Renal pelvis (tissue), 4 donors: Measurements from ENCODE around the gene SERGEF. TPM values are rescaled to one million over a fixed set of nuclear protein-coding genes. Genes with fewer than 3 reads are reported as not detected.

Experiments
- DNase-seq: peaks from one replicate; pipeline ENCODE4 v3.0.0-alpha.2; 2013
- polyA plus RNA-seq, 3 donors: library from polyadenylated mRNA; unstranded; fragments of 120-200 nt; gene quantifications; one replicate each; pipeline ENCODE4 v1.2.1, GENCODE V29; 2013; ENCODE audit not compliant: insufficient read length in 3 of 3

The SERGEF gene
- polyA plus RNA-seq, 3 donors, result 18.5 to 21.8 (median 20.5) TPM

GRCh38 chr11:17816232-17816931, 196.5 kb downstream of the SERGEF start:
- no peak for DNase-seq

GRCh38 chr11:17814546-17814945, 198.3 kb downstream of the SERGEF start:
- DNase-seq, result no peak

GRCh38 chr11:17813391-17814059, 199.3 kb downstream of the SERGEF start:
- DNase-seq, result peak; percentile 57

GRCh38 chr11:17812865-17813187, 200.0 kb downstream of the SERGEF start:
- no peak for DNase-seq

GRCh38 chr11:17812091-17812864, 200.6 kb downstream of the SERGEF start:
- no peak for DNase-seq

- no peak for DNase-seq
These were observed 201.5 kb downstream of the SERGEF start for GRCh38 chr11:17811352-17811751.

- DNase-seq, result no peak
These were observed 202.1 kb downstream of the SERGEF start for GRCh38 chr11:17810746-17811145.

GRCh38 chr11:17810041-17810440, 202.8 kb downstream of the SERGEF start:
- DNase-seq, result no peak

GRCh38 chr11:17807034-17807433, 205.8 kb downstream of the SERGEF start:
- DNase-seq, result no peak

GRCh38 chr11:17805873-17806272, 207.0 kb downstream of the SERGEF start:
- DNase-seq, result no peak

- no peak for DNase-seq
These were observed 207.8 kb downstream of the SERGEF start for GRCh38 chr11:17805043-17805442.

GRCh38 chr11:17803754-17804334, 209.0 kb downstream of the SERGEF start:
- DNase-seq, result no peak

GRCh38 chr11:17802491-17802890, 210.4 kb downstream of the SERGEF start:
- DNase-seq, result no peak

GRCh38 chr11:17801166-17801565, 211.7 kb downstream of the SERGEF start:
- DNase-seq, result no peak

GRCh38 chr11:17799147-17799546, 213.7 kb downstream of the SERGEF start:
- DNase-seq, result no peak

- DNase-seq, result no peak
These were observed 214.1 kb downstream of the SERGEF start for GRCh38 chr11:17798716-17799115.

GRCh38 chr11:17798253-17798652, 214.6 kb downstream of the SERGEF start:
- no peak for DNase-seq

- DNase-seq, result no peak
These were observed 216.7 kb downstream of the SERGEF start for GRCh38 chr11:17796154-17796553.

GRCh38 chr11:17794981-17795380, 217.9 kb downstream of the SERGEF start:
- no peak for DNase-seq

GRCh38 chr11:17793642-17794170, 219.1 kb downstream of the SERGEF start:
- no peak for DNase-seq

GRCh38 chr11:17792161-17792560, 220.7 kb downstream of the SERGEF start:
- no peak for DNase-seq

- DNase-seq, result no peak
These were observed 221.7 kb downstream of the SERGEF start for GRCh38 chr11:17791144-17791543.
